Liver (tissue), 9 donors: Measurements from ENCODE around the gene CLIP2. TPM values are rescaled to one million over a fixed set of nuclear protein-coding genes. Genes with fewer than 3 reads are reported as not detected.
"Not testable (repeated sequence)": the region's sequence is repeated elsewhere in the genome, so short reads cannot be mapped to it uniquely, and the experiment has no call there.

Experiments used
- DNase-seq: peaks from one replicate; pipeline ENCODE4 v3.0.0-alpha.2; 2017; ENCODE audit warnings: low spot score
- H3K27ac ChIP-seq, 2 donors: one replicate each; pipeline ENCODE4 v1.7.0; 2013; ENCODE audit warnings: inconsistent platforms in 2 of 2, low read length in 2 of 2, control low read depth in 1 of 2, low read depth in 1 of 2, mild to moderate bottlenecking in 1 of 2
- H3K27me3 ChIP-seq, 4 donors: one replicate each; pipeline versions ENCODE4 v1.6.1 to v1.7.0; 2013; ENCODE audit warnings: low read length in 3 of 4, inconsistent platforms in 1 of 4, mild to moderate bottlenecking in 1 of 4, moderate library complexity in 1 of 4; ENCODE audit not compliant: control insufficient read depth in 4 of 4, insufficient read depth in 4 of 4
- H3K36me3 ChIP-seq, 4 donors: one replicate each; pipeline versions ENCODE4 v1.6.1 to v1.7.0; 2013; ENCODE audit warnings: low read length in 3 of 4, mild to moderate bottlenecking in 3 of 4, low read depth in 1 of 4, moderate library complexity in 1 of 4; ENCODE audit not compliant: control insufficient read depth in 4 of 4, insufficient read depth in 3 of 4
- H3K4me1 ChIP-seq, 4 donors: one replicate each; pipeline versions ENCODE4 v1.6.1 to v1.7.0; 2013; ENCODE audit warnings: low read length in 3 of 4, mild to moderate bottlenecking in 3 of 4, moderate library complexity in 1 of 4; ENCODE audit not compliant: control insufficient read depth in 4 of 4, insufficient read depth in 4 of 4
- H3K4me3 ChIP-seq, 3 donors: one replicate each; pipeline versions ENCODE4 v1.6.1 to v1.7.0; 2013; ENCODE audit warnings: low read length in 3 of 3, control low read depth in 1 of 3, low read depth in 1 of 3, mild to moderate bottlenecking in 1 of 3
- H3K9ac ChIP-seq, 2 donors: one replicate each; pipeline ENCODE4 v1.7.0; 2013; ENCODE audit warnings: low read length in 2 of 2, mild to moderate bottlenecking in 2 of 2, moderate library complexity in 2 of 2, control low read depth in 1 of 2, low read depth in 1 of 2
- H3K9me3 ChIP-seq, 4 donors: one replicate each; pipeline versions ENCODE4 v1.6.1 to v1.7.0; 2013; ENCODE audit warnings: low read length in 3 of 4; ENCODE audit not compliant: control insufficient read depth in 4 of 4
- CTCF ChIP-seq: fragments of 150-350 bp; IDR thresholded peaks from 2 replicates; pipeline ENCODE4 v1.5.1; 2017; ENCODE audit warnings: improper control_type of control experiment, low read depth, low read length; ENCODE audit not compliant: missing input control
- FOXA1 ChIP-seq: IDR thresholded peaks from 2 replicates; pipeline ENCODE4 v1.6.1; 2016; ENCODE audit warnings: antibody characterized with exemption
- FOXA2 ChIP-seq: IDR thresholded peaks from 2 replicates; pipeline ENCODE4 v1.6.1; 2016; ENCODE audit warnings: antibody characterized with exemption
- GABPA ChIP-seq, 2 donors: IDR thresholded peaks in 1 of 2; conservative IDR thresholded peaks in 1 of 2; 2 replicates each; pipeline ENCODE4 v1.6.1; 2016; ENCODE audit warnings: antibody characterized with exemption in 2 of 2, mild to moderate bottlenecking in 1 of 2, moderate library complexity in 1 of 2
- HNF4A ChIP-seq, 2 donors: conservative IDR thresholded peaks; 2 replicates each; pipeline ENCODE4 v1.6.1; 2016; ENCODE audit warnings: antibody characterized with exemption in 2 of 2, mild to moderate bottlenecking in 2 of 2
- NR2F2 ChIP-seq: IDR thresholded peaks from 2 replicates; pipeline ENCODE4 v1.6.1; 2016; ENCODE audit warnings: antibody characterized with exemption
- RXRA ChIP-seq, 2 donors: IDR thresholded peaks; 2 replicates each; pipeline ENCODE4 v1.6.1; 2017 to 2018; ENCODE audit warnings: antibody characterized with exemption in 2 of 2, mild to moderate bottlenecking in 1 of 2
- SP1 ChIP-seq: IDR thresholded peaks from 2 replicates; pipeline ENCODE4 v1.6.1; 2018; ENCODE audit warnings: antibody characterized with exemption, mild to moderate bottlenecking
- TAF1 ChIP-seq: conservative IDR thresholded peaks from 2 replicates; pipeline ENCODE4 v1.6.1; 2016; ENCODE audit warnings: antibody characterized with exemption, mild to moderate bottlenecking
- ZBTB33 ChIP-seq: IDR thresholded peaks from 2 replicates; pipeline ENCODE4 v1.6.1; 2016; ENCODE audit warnings: antibody characterized with exemption
- WGBS: extraction: QIAGEN DNeasy Blood & Tissue Kit; methylation state at CpG from one replicate; pipeline ENCODE4 v1.1.7; 2013; 5-methylcytosine and 5-hydroxymethylcytosine counted together
- polyA plus RNA-seq, 2 donors: library from polyadenylated mRNA; stranded (reverse) in 1 of 2; unstranded in 1 of 2; fragments of 200-250 nt in 1 of 2; fragments of >200 nt in 1 of 2; fragmentation: Nextera tagmentation in 1 of 2; extraction: Ambion mirVana in 1 of 2; gene quantifications; one replicate each; pipeline versions ENCODE4 v1.2.1 to v1.2.3, GENCODE V29; 2013 to 2015
- total RNA-seq, 2 donors: library from RNA; depleted of rRNA; stranded (reverse); fragments of >200 nt; gene quantifications; one replicate each; pipeline ENCODE4 v1.2.3, GENCODE V29; 2014
- TF ChIP-seq, protein P1 (sequence below): IDR thresholded peaks from 2 replicates; pipeline ENCODE4 v1.6.1; 2016; ENCODE audit warnings: antibody characterized with exemption
- TF ChIP-seq, protein P2 (sequence below): IDR thresholded peaks from 2 replicates; pipeline ENCODE4 v1.6.1; 2016; ENCODE audit warnings: antibody characterized with exemption, mild to moderate bottlenecking
- donor health status: healthy.
- donor health status: healthy.
- donor health status: healthy.
- donor health status: healthy.
- donor health status: healthy.

The CLIP2 gene
- total and polyA plus RNA-seq, 4 donors, result 1.4 to 6.3 (median 2.5) TPM

DNA sequence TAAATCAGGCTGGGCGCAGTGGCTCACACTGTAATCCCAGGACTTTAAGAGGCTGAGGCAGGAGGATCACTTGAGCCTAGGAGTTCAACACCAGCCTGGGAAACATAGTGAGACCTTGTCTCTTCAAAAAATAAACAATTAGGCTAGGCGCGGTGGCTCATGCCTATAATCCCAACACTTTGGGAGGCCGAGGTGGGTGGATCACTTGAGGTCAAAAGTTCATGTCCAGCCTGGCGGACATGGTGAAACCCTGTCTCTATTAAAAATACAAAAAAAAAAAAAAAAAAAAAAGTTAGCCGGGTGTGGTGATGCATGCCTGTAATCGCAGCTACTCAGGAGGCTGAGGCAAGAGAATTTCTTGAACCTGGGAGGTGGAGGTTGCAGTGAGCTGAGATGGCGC lies 95.6 kb downstream of the CLIP2 start:
- not testable (repeated sequence) for H3K36me3 ChIP-seq, H3K27me3 ChIP-seq, DNase-seq, H3K9me3 ChIP-seq, H3K27ac ChIP-seq, H3K9ac ChIP-seq, H3K4me3 ChIP-seq
- H3K4me1 ChIP-seq, result peaks cover 5 to 23% (median 12%) of the 10 kb centered on the region in 4 donors
- TF ChIP-seq RXRA (IDR thresholded peaks at IDR 0.05) (peak; percentile 11 to 55), SP1 (peak; percentile 22)
- 60% methylated on average over 8 of the region's 8 CpGs for WGBS

- Histone ChIP-seq H3K9ac (no peak overlapping the region), H3K36me3 (no peaks in the 10 kb centered on the region), H3K4me1 (peaks cover 0 to 7% (median 0%) of the 10 kb centered on the region in 4 donors), H3K27ac (no peak overlapping the region), H3K9me3 (no peaks in the 10 kb centered on the region), H3K27me3 (no peaks in the 10 kb centered on the region), H3K4me3 (no peak overlapping the region)
- no peak for DNase-seq
- TF ChIP-seq RXRA (IDR thresholded peaks at IDR 0.05) (peak in 1 of 2 donors; percentile 6), TAF1 (no peak)
- WGBS, result 62% methylated on average over 9 of the region's 9 CpGs
Measured at GRCh38 chr7:74387606-74388005, 98.4 kb downstream of the CLIP2 start.

- DNase-seq, result no peak
- Histone ChIP-seq H3K27me3 (no peaks in the 10 kb centered on the region), H3K36me3 (no peaks in the 10 kb centered on the region), H3K9ac (no peak overlapping the region), H3K4me3 (no peak overlapping the region), H3K9me3 (no peaks in the 10 kb centered on the region), H3K27ac (no peak overlapping the region), H3K4me1 (peaks cover 0 to 7% (median 0%) of the 10 kb centered on the region in 4 donors)
- 96% methylated on average over 21 of the region's 21 CpGs for WGBS
- no peak for TF ChIP-seq FOXA1
- TF ChIP-seq HNF4A (conservative IDR thresholded peaks at IDR 0.05), result no peak
- TF ChIP-seq GABPA (IDR thresholded peaks at IDR 0.05 in 1 of 2, conservative IDR thresholded peaks at IDR 0.05 in 1 of 2), result no peak
- TF ChIP-seq RXRA (IDR thresholded peaks at IDR 0.05), result no peak
- no peak for TF ChIP-seq NR2F2
- no peak for TF ChIP-seq CTCF
- no peak for TF ChIP-seq SP1
- TF ChIP-seq, protein P1, sequence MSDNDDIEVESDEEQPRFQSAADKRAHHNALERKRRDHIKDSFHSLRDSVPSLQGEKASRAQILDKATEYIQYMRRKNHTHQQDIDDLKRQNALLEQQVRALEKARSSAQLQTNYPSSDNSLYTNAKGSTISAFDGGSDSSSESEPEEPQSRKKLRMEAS, result no peak
- no peak for TF ChIP-seq ZBTB33
- TF ChIP-seq, protein P2, sequence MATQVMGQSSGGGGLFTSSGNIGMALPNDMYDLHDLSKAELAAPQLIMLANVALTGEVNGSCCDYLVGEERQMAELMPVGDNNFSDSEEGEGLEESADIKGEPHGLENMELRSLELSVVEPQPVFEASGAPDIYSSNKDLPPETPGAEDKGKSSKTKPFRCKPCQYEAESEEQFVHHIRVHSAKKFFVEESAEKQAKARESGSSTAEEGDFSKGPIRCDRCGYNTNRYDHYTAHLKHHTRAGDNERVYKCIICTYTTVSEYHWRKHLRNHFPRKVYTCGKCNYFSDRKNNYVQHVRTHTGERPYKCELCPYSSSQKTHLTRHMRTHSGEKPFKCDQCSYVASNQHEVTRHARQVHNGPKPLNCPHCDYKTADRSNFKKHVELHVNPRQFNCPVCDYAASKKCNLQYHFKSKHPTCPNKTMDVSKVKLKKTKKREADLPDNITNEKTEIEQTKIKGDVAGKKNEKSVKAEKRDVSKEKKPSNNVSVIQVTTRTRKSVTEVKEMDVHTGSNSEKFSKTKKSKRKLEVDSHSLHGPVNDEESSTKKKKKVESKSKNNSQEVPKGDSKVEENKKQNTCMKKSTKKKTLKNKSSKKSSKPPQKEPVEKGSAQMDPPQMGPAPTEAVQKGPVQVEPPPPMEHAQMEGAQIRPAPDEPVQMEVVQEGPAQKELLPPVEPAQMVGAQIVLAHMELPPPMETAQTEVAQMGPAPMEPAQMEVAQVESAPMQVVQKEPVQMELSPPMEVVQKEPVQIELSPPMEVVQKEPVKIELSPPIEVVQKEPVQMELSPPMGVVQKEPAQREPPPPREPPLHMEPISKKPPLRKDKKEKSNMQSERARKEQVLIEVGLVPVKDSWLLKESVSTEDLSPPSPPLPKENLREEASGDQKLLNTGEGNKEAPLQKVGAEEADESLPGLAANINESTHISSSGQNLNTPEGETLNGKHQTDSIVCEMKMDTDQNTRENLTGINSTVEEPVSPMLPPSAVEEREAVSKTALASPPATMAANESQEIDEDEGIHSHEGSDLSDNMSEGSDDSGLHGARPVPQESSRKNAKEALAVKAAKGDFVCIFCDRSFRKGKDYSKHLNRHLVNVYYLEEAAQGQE, result no peak
- TF ChIP-seq FOXA2, result no peak
Measured at GRCh38 chr7:74388880-74389415, 99.7 kb downstream of the CLIP2 start.
